Activated CD4-positive, alpha-beta T cell treated with anti-CD3 and anti-CD28 coated beads for 24 hours (primary cell): ENCODE results near the gene SP4.

Source experiments
- DNase-seq, 2 donors: peaks; one replicate each; pipeline ENCODE4 v3.0.0-alpha.2; 2020; ENCODE audit warnings: low read depth in 2 of 2

Gene SP4

GRCh38 chr7:21443149-21443841, 15.4 kb downstream of the SP4 start:
- DNase-seq = no peak

GRCh38 chr7:21448974-21449373, 21.1 kb downstream of the SP4 start:
- DNase-seq = no peak

- DNase-seq = no peak
Measured at GRCh38 chr7:21450076-21450475, 22.2 kb downstream of the SP4 start.

GRCh38 chr7:21450941-21451340, 23.1 kb downstream of the SP4 start:
- DNase-seq = no peak

GRCh38 chr7:21454182-21454581, 26.3 kb downstream of the SP4 start:
- no peak for DNase-seq

GRCh38 chr7:21454906-21455305, 27.0 kb downstream of the SP4 start:
- no peak for DNase-seq

- DNase-seq = no peak
Measured at GRCh38 chr7:21461282-21461681, 33.4 kb downstream of the SP4 start.

- DNase-seq = no peak
Measured at GRCh38 chr7:21462081-21462480, 34.2 kb downstream of the SP4 start.

GRCh38 chr7:21463524-21463923, 35.6 kb downstream of the SP4 start:
- DNase-seq = no peak

GRCh38 chr7:21468969-21469368, 41.1 kb downstream of the SP4 start:
- no peak for DNase-seq

- DNase-seq = no peak
Measured at GRCh38 chr7:21469894-21470293, 42.0 kb downstream of the SP4 start.

GRCh38 chr7:21472029-21472428, 44.1 kb downstream of the SP4 start:
- DNase-seq = no peak

- no peak for DNase-seq
Measured at GRCh38 chr7:21476429-21476828, 48.5 kb downstream of the SP4 start.

GRCh38 chr7:21480693-21481403, 53.0 kb downstream of the SP4 start:
- DNase-seq = no peak

GRCh38 chr7:21486511-21486910, 58.6 kb downstream of the SP4 start:
- no peak for DNase-seq

- DNase-seq = no peak
Measured at GRCh38 chr7:21495731-21496130, 67.8 kb downstream of the SP4 start.

GRCh38 chr7:21497072-21497471, 69.2 kb downstream of the SP4 start:
- DNase-seq = no peak

- no peak for DNase-seq
Measured at GRCh38 chr7:21500117-21500832, 72.4 kb downstream of the SP4 start.

- no peak for DNase-seq
Measured at GRCh38 chr7:21504021-21504420, 76.1 kb downstream of the SP4 start.

- DNase-seq = no peak
Measured at GRCh38 chr7:21507627-21508343, 79.9 kb downstream of the SP4 start.

- no peak for DNase-seq
Measured at GRCh38 chr7:21508538-21508937, 80.7 kb downstream of the SP4 start.

GRCh38 chr7:21514062-21514461, 86.2 kb downstream of the SP4 start:
- DNase-seq = no peak
